B cell (primary cell): ENCODE results near the gene JAK3. TPM values are rescaled to one million over a fixed set of nuclear protein-coding genes. Genes with fewer than 3 reads are reported as not detected.

Experiments
- ATAC-seq: fragments of 200-7000 bp; cut with Tn5 transposase; one replicate; pipeline ENCODE4 v1.10.0; 2021; ENCODE audit warnings: low read depth, mild to moderate bottlenecking, moderate number of reproducible peaks, moderate library complexity
- CTCF ChIA-PET: fragments of 350-600 bp; sonication (Branson Sonifier 250); formaldehyde crosslinking; loops from one replicate; lab custom pipeline; 2021; ENCODE audit warnings: antibody characterized with exemption, inconsistent platforms; lab: Charles Lee
- POLR2A ChIA-PET: fragments of 350-600 bp; sonication (Branson Sonifier 250); formaldehyde crosslinking; loops from one replicate; lab custom pipeline; 2021; ENCODE audit warnings: antibody characterized with exemption; lab: Charles Lee
- DNase-seq: peaks from one replicate; pipeline ENCODE4 v3.0.0; 2013
- H2AFZ ChIP-seq: 2 replicates; pipeline ENCODE4 v1.6.1; 2012; ENCODE audit warnings: mild to moderate bottlenecking, low read depth, low read length; ENCODE audit not compliant: insufficient read depth, poor library complexity, severe bottlenecking
- H3K27ac ChIP-seq, 2 donors: 1 replicate in 1 of 2; 2 replicates in 1 of 2; pipeline ENCODE4 v1.5.1; 2012 to 2013; ENCODE audit warnings: low read length in 2 of 2, mild to moderate bottlenecking in 2 of 2, moderate library complexity in 1 of 2
- H3K27me3 ChIP-seq, 4 experiments: fragments of 200-600 bp in 1 of 4; sonication (generic) in 1 of 4; replicated peaks in 1 of 4; 1 replicate in 2 of 4; 2 replicates in 2 of 4; pipeline versions ENCODE4 v1.6.1 to v1.7.0; 2013 to 2016; ENCODE audit warnings: low read length in 3 of 4, mild to moderate bottlenecking in 2 of 4, mixed read lengths in 1 of 4, moderate library complexity in 1 of 4; ENCODE audit not compliant: insufficient read depth in 4 of 4, control insufficient read depth in 3 of 4; ENCODE audit errors: control extremely low read depth in 1 of 4
- H3K36me3 ChIP-seq, 2 experiments: replicated peaks in 1 of 2; 1 replicate in 1 of 2; 2 replicates in 1 of 2; pipeline versions ENCODE4 v1.6.1 to v1.7.1; 2013; ENCODE audit warnings: low read length in 1 of 2; ENCODE audit not compliant: insufficient read depth in 2 of 2, control insufficient read depth in 1 of 2; ENCODE audit errors: control extremely low read depth in 1 of 2, extremely low read depth in 1 of 2
- H3K4me1 ChIP-seq, 2 donors: fragments of 200-600 bp in 1 of 2; sonication (generic) in 1 of 2; 1 replicate in 1 of 2; 2 replicates in 1 of 2; pipeline versions ENCODE4 v1.5.1 to v1.6.1; 2013 to 2017; ENCODE audit warnings: low read length in 2 of 2; ENCODE audit not compliant: control insufficient read depth in 2 of 2, insufficient read depth in 2 of 2
- H3K4me2 ChIP-seq: replicated peaks from 2 replicates; pipeline ENCODE3; 2012; ENCODE audit warnings: mild to moderate bottlenecking, low read depth, low read length; ENCODE audit not compliant: poor library complexity, severe bottlenecking
- H3K4me3 ChIP-seq, 5 experiments: fragments of 200-600 bp in 1 of 5; sonication (generic) in 1 of 5; 1 replicate in 3 of 5; 2 replicates in 2 of 5; pipeline versions ENCODE4 v1.5.1 to v1.7.0; 2011 to 2016; ENCODE audit warnings: low read length in 4 of 5, mild to moderate bottlenecking in 4 of 5, low read depth in 2 of 5, control low read depth in 1 of 5, moderate library complexity in 1 of 5; ENCODE audit not compliant: insufficient read depth in 1 of 5; ENCODE audit errors: control extremely low read depth in 1 of 5, extremely low read depth in 1 of 5
- H3K79me2 ChIP-seq: fragments of 200-600 bp; sonication (generic); one replicate; pipeline ENCODE4 v1.6.0; 2016; ENCODE audit warnings: low read length; ENCODE audit not compliant: control insufficient read depth, insufficient read depth
- H3K9ac ChIP-seq: fragments of 200-600 bp; sonication (generic); 2 replicates; pipeline ENCODE4 v1.6.1; 2017; ENCODE audit warnings: mild to moderate bottlenecking, low read length, moderate library complexity
- H3K9me3 ChIP-seq, 3 donors: one replicate each; pipeline versions ENCODE4 v1.6.1 to v1.7.1; 2013; ENCODE audit warnings: low read length in 2 of 3; ENCODE audit not compliant: control insufficient read depth in 2 of 3, insufficient read depth in 1 of 3; ENCODE audit errors: control extremely low read depth in 1 of 3
- H4K20me1 ChIP-seq: 2 replicates; pipeline ENCODE4 v1.6.0; 2012; ENCODE audit warnings: mild to moderate bottlenecking, low read length; ENCODE audit not compliant: insufficient read depth, control insufficient read depth, poor library complexity, severe bottlenecking
- H3K27ac Mint-ChIP-seq: one replicate; pipeline ENCODE4 v1.8.0; 2021; ENCODE audit warnings: mixed read lengths
- H3K27me3 Mint-ChIP-seq: one replicate; pipeline ENCODE4 v1.8.0; 2021; ENCODE audit warnings: mixed read lengths
- H3K4me1 Mint-ChIP-seq: one replicate; pipeline ENCODE4 v1.8.0; 2021; ENCODE audit warnings: mixed read lengths
- H3K4me3 Mint-ChIP-seq: one replicate; pipeline ENCODE4 v1.8.0; 2021; ENCODE audit warnings: mixed read lengths
- H3K9me3 Mint-ChIP-seq: one replicate; pipeline ENCODE4 v1.8.0; 2022; ENCODE audit warnings: mixed read lengths; ENCODE audit not compliant: insufficient read depth
- CTCF ChIP-seq: fragments of 200-600 bp; IDR thresholded peaks from one replicate; pipeline ENCODE4 v1.8.0; 2022; ENCODE audit warnings: antibody characterized with exemption, mild to moderate bottlenecking
- EZH2 ChIP-seq: IDR thresholded peaks from 2 replicates; pipeline ENCODE4 v1.6.1; 2012; ENCODE audit warnings: borderline replicate concordance, low read depth, mild to moderate bottlenecking, moderate library complexity, low read length; ENCODE audit not compliant: insufficient read depth, poor library complexity, severe bottlenecking
- WGBS: methylation state at CpG from one replicate; pipeline ENCODE4 v1.1.5; 2013; ENCODE audit warnings: missing lambda C conversion rate; ENCODE audit not compliant: insufficient coverage; 5-methylcytosine and 5-hydroxymethylcytosine counted together
- intact Hi-C: fragments of 100-400 bp; cut with micrococcal nuclease; formaldehyde crosslinking; loops from one replicate; pipeline ENCODE4 v1.10.0; 2022
- polyA plus RNA-seq: library from polyadenylated mRNA; depleted of rRNA; stranded (reverse); fragments of >200 nt; gene quantifications from 2 replicates; pipeline ENCODE4 v1.2.3, GENCODE V29; 2012
- total RNA-seq, 2 donors: library from RNA; stranded (reverse); fragments of 120-200 nt in 1 of 2; gene quantifications; 1 replicate in 1 of 2; 2 replicates in 1 of 2; pipeline versions ENCODE4 v1.2.3 to v1.2.4, GENCODE V29; 2013 to 2022

The JAK3 gene
- total and polyA plus RNA-seq, 2 donors (not counting 1 experiment from before 2014, with no cell fraction given), result 102 to 143 TPM

- DNase-seq (no peak), ATAC-seq (no peak)
- Mint-ChIP-seq H3K4me1 (no peaks in the 10 kb centered on the region), H3K27me3 (no peaks in the 10 kb centered on the region), H3K4me3 (no peak overlapping the region), H3K27ac (no peak overlapping the region), H3K9me3 (no peaks in the 10 kb centered on the region)
- Histone ChIP-seq H3K27me3 (no peaks in the 10 kb centered on the region), H3K9ac (no peak overlapping the region), H3K79me2 (no peaks in the 10 kb centered on the region), H3K4me3 (no peak overlapping the region), H3K36me3 (peaks cover 0 to 16% of the 10 kb centered on the region in 2 experiments), H2AFZ (no peak overlapping the region), H3K4me2 (no peak overlapping the region), H3K9me3 (no peaks in the 10 kb centered on the region), H3K27ac (no peak overlapping the region), H4K20me1 (no peaks in the 10 kb centered on the region), H3K4me1 (no peaks in the 10 kb centered on the region)
- ChIA-PET CTCF (interaction anchor here (0.7 kb wide), 1 partner anchor 8 kb away, joined by 3 read pairs; no protein-coding TSS in a partner anchor), POLR2A (interaction anchor here (0.7 to 0.9 kb wide), 2 partner anchors 11 to 24 kb away, joined by 3 to 5 read pairs; partner anchors contain the start of gene JAK3)
- TF ChIP-seq EZH2, result no peak
- TF ChIP-seq CTCF, result no peak
- 92% methylated on average over 4 of the region's 8 CpGs for WGBS
- intact Hi-C loops, result no loop called here
Measured at GRCh38 chr19:17824339-17824738, 23.4 kb downstream of the JAK3 start.

- no peaks in the 10 kb centered on the region for H3K9me3 ChIP-seq
- ChIA-PET CTCF (no interaction called here), POLR2A (interaction anchor here (1.1 kb wide), 1 partner anchor 38 kb away, joined by 3 read pairs; the partner anchor contains the start of gene RPL18A)
- peaks cover 0 to 7% of the 10 kb centered on the region in 2 experiments for H3K36me3 ChIP-seq
- DNase-seq (no peak), ATAC-seq (no peak)
- no peaks in the 10 kb centered on the region for H4K20me1 ChIP-seq
- no peak within 1 kb of the TSS for H2AFZ ChIP-seq
- intact Hi-C loops, result no loop called here
- H3K27ac ChIP-seq, result no peak within 1 kb of the TSS
- no peaks in the 10 kb centered on the region for H3K27me3 ChIP-seq
- WGBS, result 84% methylated on average over 34 of the region's 34 CpGs
- H3K4me3 ChIP-seq, result no peak within 1 kb of the TSS
- H3K4me1 Mint-ChIP-seq, result no peaks in the 10 kb centered on the region
- no peak for TF ChIP-seq EZH2
- no peak for TF ChIP-seq CTCF
- H3K9ac ChIP-seq, result no peak within 1 kb of the TSS
- H3K27me3 Mint-ChIP-seq, result no peaks in the 10 kb centered on the region
- no peak within 1 kb of the TSS for H3K4me2 ChIP-seq
- no peak within 1 kb of the TSS for H3K4me3 Mint-ChIP-seq
- no peaks in the 10 kb centered on the region for H3K9me3 Mint-ChIP-seq
- H3K79me2 ChIP-seq, result no peaks in the 10 kb centered on the region
- no peak within 1 kb of the TSS for H3K27ac Mint-ChIP-seq
- no peaks in the 10 kb centered on the region for H3K4me1 ChIP-seq
Measured at GRCh38 chr19:17821190-17821589, 26.6 kb downstream of the JAK3 start, which contains the start of gene INSL3. Gene INSL3, minus strand, starts transcription at chr19:17821519. Its CDS starts 13 bp downstream, at chr19:17821506.
